ENCODE data around the gene ACTR5.
A peak's percentile ranks its signal among the peaks of the same experiment; 100 is the strongest.

Gene ACTR5

DNA sequence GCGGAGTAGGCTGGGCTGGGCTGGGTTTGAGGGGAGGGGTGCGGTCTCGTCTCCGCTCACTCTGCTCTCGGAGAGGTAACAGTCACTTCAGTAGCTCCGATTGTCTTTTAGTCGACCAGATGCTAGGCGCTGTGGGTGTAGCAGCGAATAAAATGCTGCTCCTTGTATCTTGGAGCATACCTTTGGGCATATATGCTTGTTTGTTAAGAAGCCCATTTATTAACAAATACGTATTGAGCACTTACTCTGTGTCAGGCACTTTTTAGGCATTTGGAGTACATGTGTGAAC lies 545 bp downstream of the ACTR5 start (continued):
- TF ChIP-seq ZNF335 (tag by site-specific recombination; conservative IDR thresholded peaks at IDR 0.05), result peak; percentile 45; the same call in 1 of the 2 replicates
- TF ChIP-seq, protein P1, sequence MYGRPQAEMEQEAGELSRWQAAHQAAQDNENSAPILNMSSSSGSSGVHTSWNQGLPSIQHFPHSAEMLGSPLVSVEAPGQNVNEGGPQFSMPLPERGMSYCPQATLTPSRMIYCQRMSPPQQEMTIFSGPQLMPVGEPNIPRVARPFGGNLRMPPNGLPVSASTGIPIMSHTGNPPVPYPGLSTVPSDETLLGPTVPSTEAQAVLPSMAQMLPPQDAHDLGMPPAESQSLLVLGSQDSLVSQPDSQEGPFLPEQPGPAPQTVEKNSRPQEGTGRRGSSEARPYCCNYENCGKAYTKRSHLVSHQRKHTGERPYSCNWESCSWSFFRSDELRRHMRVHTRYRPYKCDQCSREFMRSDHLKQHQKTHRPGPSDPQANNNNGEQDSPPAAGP (tag by site-specific recombination; IDR thresholded peaks at IDR 0.05), result no peak

DNA sequence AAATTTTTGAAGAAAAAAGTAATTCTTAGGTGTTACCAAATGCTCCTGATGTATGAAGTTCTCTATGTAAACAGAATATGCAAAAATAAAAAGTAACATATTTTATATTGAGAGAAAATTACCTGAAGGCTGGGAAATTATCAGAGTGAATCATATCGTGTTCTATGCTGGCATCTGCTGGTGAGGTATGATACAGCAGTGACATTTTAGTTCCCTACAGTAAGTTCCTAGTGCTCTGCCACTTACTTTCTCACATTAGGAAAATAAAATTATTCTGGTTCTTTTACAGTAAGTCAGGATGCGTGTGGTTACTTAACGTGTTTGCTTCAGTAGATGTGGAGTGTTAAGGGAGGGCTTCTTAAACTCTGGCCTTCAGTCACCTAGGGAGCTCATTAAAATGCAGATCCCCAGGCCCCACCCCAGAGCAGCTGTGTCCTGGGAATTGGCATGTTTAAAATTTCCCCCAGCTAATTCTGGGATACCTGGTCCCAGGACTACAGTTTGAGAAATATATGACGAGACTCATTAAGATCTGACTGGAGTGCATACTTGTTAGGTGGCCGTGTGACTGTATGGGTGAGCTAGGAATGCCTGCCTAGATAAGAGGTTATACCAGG lies 3.2 kb downstream of the ACTR5 start:
- ChIA-PET POLR2A (no interaction called here), CTCF (interaction anchor here (0.7 to 8.3 kb wide), 28 partner anchors 13 to 398 kb away, joined by 3 to 116 read pairs (median 4); partner anchors contain the start of gene SLC32A1)
- Histone ChIP-seq H3K36me3 (ENCODE audit: control insufficient read depth in 2 of 2, insufficient read depth in 1 of 2, low read length in 2 of 2) (peaks cover 3 to 35% of the 10 kb centered on the region in 2 experiments), H3K9me3 (ENCODE audit: control insufficient read depth, insufficient read depth, low read depth, low read length) (no peaks in the 10 kb centered on the region), H3K4me3 (ENCODE audit: low read depth, low read length) (no peak overlapping the region), H3K27ac (ENCODE audit: extremely low read depth, low read depth, low read length) (no peak overlapping the region), H3K4me1 (ENCODE audit: control insufficient read depth, insufficient read depth, low read length) (no peaks in the 10 kb centered on the region)
- TF ChIP-seq, protein P2, sequence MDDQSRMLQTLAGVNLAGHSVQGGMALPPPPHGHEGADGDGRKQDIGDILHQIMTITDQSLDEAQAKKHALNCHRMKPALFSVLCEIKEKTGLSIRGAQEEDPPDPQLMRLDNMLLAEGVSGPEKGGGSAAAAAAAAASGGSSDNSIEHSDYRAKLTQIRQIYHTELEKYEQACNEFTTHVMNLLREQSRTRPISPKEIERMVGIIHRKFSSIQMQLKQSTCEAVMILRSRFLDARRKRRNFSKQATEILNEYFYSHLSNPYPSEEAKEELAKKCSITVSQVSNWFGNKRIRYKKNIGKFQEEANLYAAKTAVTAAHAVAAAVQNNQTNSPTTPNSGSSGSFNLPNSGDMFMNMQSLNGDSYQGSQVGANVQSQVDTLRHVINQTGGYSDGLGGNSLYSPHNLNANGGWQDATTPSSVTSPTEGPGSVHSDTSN (CRISPR knock-in tag; IDR thresholded peaks at IDR 0.05), result no peak
- TF ChIP-seq ZNF654 (tag by site-specific recombination; IDR thresholded peaks at IDR 0.05; ENCODE audit: low read depth) (peak; percentile 79), SETDB1 (IDR thresholded peaks at IDR 0.05; ENCODE audit: insufficient read length, low read length) (no peak), ZBTB7A (tag by site-specific recombination; IDR thresholded peaks at IDR 0.05; ENCODE audit: low read depth) (no peak), ZNF707 (tag by site-specific recombination; IDR thresholded peaks at IDR 0.05) (no peak), KLF9 (tag by site-specific recombination; IDR thresholded peaks at IDR 0.05; ENCODE audit: low read depth) (no peak), ZNF10 (tag by site-specific recombination; IDR thresholded peaks at IDR 0.05) (0 out of 2 replicates have a peak, but pooled peaks have one; percentile 35)

DNA sequence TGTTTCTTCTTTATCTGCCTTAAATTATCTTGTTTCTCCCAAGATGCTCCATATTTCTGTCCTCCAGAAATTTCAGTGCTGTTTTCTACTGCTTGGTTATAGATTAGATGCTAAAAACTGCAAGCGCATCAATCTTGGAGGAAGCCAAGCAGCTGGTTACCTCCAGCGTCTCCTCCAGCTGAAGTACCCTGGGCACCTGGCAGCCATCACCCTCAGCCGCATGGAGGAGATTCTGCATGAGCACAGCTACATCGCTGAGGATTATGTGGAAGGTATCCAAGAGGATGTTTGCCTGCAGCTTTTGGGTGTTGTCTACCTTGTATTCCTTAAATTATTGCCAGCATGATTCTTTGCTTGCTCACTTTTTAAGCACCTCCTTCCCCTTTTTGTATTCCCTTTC lies 3.8 kb downstream of the ACTR5 start:
- CTCF ChIA-PET, result interaction anchor here (0.6 to 8.3 kb wide), 24 partner anchors 12 to 296 kb away, joined by 3 to 116 read pairs (median 4); partner anchors contain the start of gene SLC32A1
- no peaks in the 10 kb centered on the region for H3K9me3 ChIP-seq (ENCODE audit: control insufficient read depth, insufficient read depth, low read depth, low read length)

More for the DNA sequence above, 3.8 kb downstream of the ACTR5 start:
- Histone ChIP-seq H3K36me3 (ENCODE audit: control insufficient read depth in 2 of 2, insufficient read depth in 1 of 2, low read length in 2 of 2) (peaks cover 3 to 37% of the 10 kb centered on the region in 2 experiments), H3K4me3 (ENCODE audit: low read depth, low read length) (no peak overlapping the region), H3K27ac (ENCODE audit: extremely low read depth, low read depth, low read length) (no peak overlapping the region), H3K4me1 (ENCODE audit: control insufficient read depth, insufficient read depth, low read length) (no peaks in the 10 kb centered on the region)
- TF ChIP-seq KLF16 (tag by site-specific recombination; IDR thresholded peaks at IDR 0.05), result no peak
- no peak for TF ChIP-seq ZNF600 (tag by site-specific recombination; IDR thresholded peaks at IDR 0.05)
- TF ChIP-seq, protein P3, sequence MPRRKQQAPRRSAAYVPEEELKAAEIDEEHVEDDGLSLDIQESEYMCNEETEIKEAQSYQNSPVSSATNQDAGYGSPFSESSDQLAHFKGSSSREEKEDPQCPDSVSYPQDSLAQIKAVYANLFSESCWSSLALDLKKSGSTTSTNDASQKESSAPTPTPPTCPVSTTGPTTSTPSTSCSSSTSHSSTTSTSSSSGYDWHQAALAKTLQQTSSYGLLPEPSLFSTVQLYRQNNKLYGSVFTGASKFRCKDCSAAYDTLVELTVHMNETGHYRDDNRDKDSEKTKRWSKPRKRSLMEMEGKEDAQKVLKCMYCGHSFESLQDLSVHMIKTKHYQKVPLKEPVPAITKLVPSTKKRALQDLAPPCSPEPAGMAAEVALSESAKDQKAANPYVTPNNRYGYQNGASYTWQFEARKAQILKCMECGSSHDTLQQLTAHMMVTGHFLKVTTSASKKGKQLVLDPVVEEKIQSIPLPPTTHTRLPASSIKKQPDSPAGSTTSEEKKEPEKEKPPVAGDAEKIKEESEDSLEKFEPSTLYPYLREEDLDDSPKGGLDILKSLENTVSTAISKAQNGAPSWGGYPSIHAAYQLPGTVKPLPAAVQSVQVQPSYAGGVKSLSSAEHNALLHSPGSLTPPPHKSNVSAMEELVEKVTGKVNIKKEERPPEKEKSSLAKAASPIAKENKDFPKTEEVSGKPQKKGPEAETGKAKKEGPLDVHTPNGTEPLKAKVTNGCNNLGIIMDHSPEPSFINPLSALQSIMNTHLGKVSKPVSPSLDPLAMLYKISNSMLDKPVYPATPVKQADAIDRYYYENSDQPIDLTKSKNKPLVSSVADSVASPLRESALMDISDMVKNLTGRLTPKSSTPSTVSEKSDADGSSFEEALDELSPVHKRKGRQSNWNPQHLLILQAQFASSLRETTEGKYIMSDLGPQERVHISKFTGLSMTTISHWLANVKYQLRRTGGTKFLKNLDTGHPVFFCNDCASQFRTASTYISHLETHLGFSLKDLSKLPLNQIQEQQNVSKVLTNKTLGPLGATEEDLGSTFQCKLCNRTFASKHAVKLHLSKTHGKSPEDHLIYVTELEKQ (tag by site-specific recombination; IDR thresholded peaks at IDR 0.05; ENCODE audit: borderline replicate concordance), result no peak
- no peak for TF ChIP-seq ZNF394 (tag by site-specific recombination; IDR thresholded peaks at IDR 0.05; ENCODE audit: borderline replicate concordance)
- no peak for TF ChIP-seq ZNF776 (tag by site-specific recombination; IDR thresholded peaks at IDR 0.05; ENCODE audit: borderline replicate concordance)
- TF ChIP-seq ZNF335 (tag by site-specific recombination; conservative IDR thresholded peaks at IDR 0.05), result no peak
- no peak for TF ChIP-seq ZNF76 (tag by site-specific recombination; IDR thresholded peaks at IDR 0.05; ENCODE audit: borderline replicate concordance, low read depth)
- no peak for TF ChIP-seq ZNF140 (tag by site-specific recombination; IDR thresholded peaks at IDR 0.05)
- no peak for TF ChIP-seq ZNF571 (tag by site-specific recombination; IDR thresholded peaks at IDR 0.05)
- no peak for TF ChIP-seq ZNF324 (tag by site-specific recombination; IDR thresholded peaks at IDR 0.05)
- TF ChIP-seq ZNF610 (tag by site-specific recombination; IDR thresholded peaks at IDR 0.05; ENCODE audit: borderline replicate concordance), result no peak
- no peak for TF ChIP-seq ZNF621 (tag by site-specific recombination; IDR thresholded peaks at IDR 0.05)
- TF ChIP-seq ZNF274 (IDR thresholded peaks at IDR 0.05; ENCODE audit: low read length), result no peak
- no peak for TF ChIP-seq ZNF274 (tag by site-specific recombination; IDR thresholded peaks at IDR 0.05; ENCODE audit: borderline replicate concordance)
- TF ChIP-seq, protein P4, sequence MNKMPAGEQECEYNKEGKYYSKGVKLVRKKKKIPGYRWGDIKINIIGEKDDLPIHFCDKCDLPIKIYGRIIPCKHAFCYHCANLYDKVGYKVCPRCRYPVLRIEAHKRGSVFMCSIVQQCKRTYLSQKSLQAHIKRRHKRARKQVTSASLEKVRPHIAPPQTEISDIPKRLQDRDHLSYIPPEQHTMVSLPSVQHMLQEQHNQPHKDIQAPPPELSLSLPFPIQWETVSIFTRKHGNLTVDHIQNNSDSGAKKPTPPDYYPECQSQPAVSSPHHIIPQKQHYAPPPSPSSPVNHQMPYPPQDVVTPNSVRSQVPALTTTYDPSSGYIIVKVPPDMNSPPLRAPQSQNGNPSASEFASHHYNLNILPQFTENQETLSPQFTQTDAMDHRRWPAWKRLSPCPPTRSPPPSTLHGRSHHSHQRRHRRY (tag by site-specific recombination; IDR thresholded peaks at IDR 0.05), result no peak
- no peak for TF ChIP-seq MZF1 (tag by site-specific recombination; IDR thresholded peaks at IDR 0.05; ENCODE audit: borderline replicate concordance)
- no peak for TF ChIP-seq TRIM28 (IDR thresholded peaks at IDR 0.05; ENCODE audit: borderline replicate concordance, low read length)
- POLR2A ChIA-PET, result no interaction called here

Data from HEK293 (cell line).